ENCODE results near the gene AARS2. TPM values are rescaled to one million over a fixed set of nuclear protein-coding genes. Genes with fewer than 3 reads are reported as not detected.
A peak's percentile ranks its signal among the peaks of the same experiment; 100 is the strongest.

Gene AARS2
- total and polyA plus RNA-seq, 9 of the 15 experiments (the other 6 are each of a cell fraction or from before 2014, with no cell fraction given), result 0.97 to 34.0 (median 18.3) TPM

- TF ChIP-seq YY1 (IDR thresholded peaks at IDR 0.05; ENCODE audit: borderline replicate concordance in 1 of 3, control insufficient read depth in 1 of 3, extremely low read depth in 1 of 3, insufficient read depth in 3 of 3, insufficient read length in 1 of 3, insufficient replicate concordance in 2 of 3, low read depth in 1 of 3, low read length in 2 of 3), result peak; percentile 60 to 96 (median 93)
- TF ChIP-seq CBX2 (IDR thresholded peaks at IDR 0.05; ENCODE audit: insufficient read depth, low read length, poor library complexity, severe bottlenecking), result no peak
- no peak for TF ChIP-seq FUS (optimal IDR thresholded peaks at IDR 0.05; ENCODE audit: low read depth, low read length)
- peak; percentile 87 for TF ChIP-seq ZNF24 (IDR thresholded peaks at IDR 0.05)
- TF ChIP-seq TOE1 (IDR thresholded peaks at IDR 0.05; ENCODE audit: borderline replicate concordance), result peak; percentile 77; the same call in 1 of the 2 replicates
- TF ChIP-seq TOE1 (CRISPR knock-in tag; IDR thresholded peaks at IDR 0.05; ENCODE audit: borderline replicate concordance, low read depth), result no peak
- TF ChIP-seq MTA1 (IDR thresholded peaks at IDR 0.05; ENCODE audit: borderline replicate concordance), result peak; percentile 82; the same call in 1 of the 2 replicates
- peak; percentile 83 for TF ChIP-seq SMAD1 (IDR thresholded peaks at IDR 0.05; ENCODE audit: low read depth, low read length, partially characterized antibody)
- TF ChIP-seq ZNF75A (CRISPR knock-in tag; IDR thresholded peaks at IDR 0.05), result no peak
- TF ChIP-seq CSDE1 (IDR thresholded peaks at IDR 0.05), result peak in 1 of 2 experiments; percentile 66; a peak in 2 of 4 replicates
- peak; percentile 45 for TF ChIP-seq ARID1B (IDR thresholded peaks at IDR 0.05)
- TF ChIP-seq ETV5 (CRISPR knock-in tag; IDR thresholded peaks at IDR 0.05; ENCODE audit: low read depth), result peak; percentile 85
- no peak for TF ChIP-seq EZH2 (IDR thresholded peaks at IDR 0.05; ENCODE audit: borderline replicate concordance, low read depth, low read length)
- peak; percentile 91 for TF ChIP-seq SMARCA5 (IDR thresholded peaks at IDR 0.05)
- no peak for TF ChIP-seq FOXJ3 (CRISPR knock-in tag; IDR thresholded peaks at IDR 0.05)
- peak; percentile 91 for TF ChIP-seq TAF7 (tag; IDR thresholded peaks at IDR 0.05)
- no peak; the same call in 1 of the 2 replicates for TF ChIP-seq MIER1 (IDR thresholded peaks at IDR 0.05; ENCODE audit: low read depth)
- no peak; the same call in 1 of the 2 replicates for TF ChIP-seq GTF2F1 (IDR thresholded peaks at IDR 0.05; ENCODE audit: low read depth, low read length)
- TF ChIP-seq, protein P1, sequence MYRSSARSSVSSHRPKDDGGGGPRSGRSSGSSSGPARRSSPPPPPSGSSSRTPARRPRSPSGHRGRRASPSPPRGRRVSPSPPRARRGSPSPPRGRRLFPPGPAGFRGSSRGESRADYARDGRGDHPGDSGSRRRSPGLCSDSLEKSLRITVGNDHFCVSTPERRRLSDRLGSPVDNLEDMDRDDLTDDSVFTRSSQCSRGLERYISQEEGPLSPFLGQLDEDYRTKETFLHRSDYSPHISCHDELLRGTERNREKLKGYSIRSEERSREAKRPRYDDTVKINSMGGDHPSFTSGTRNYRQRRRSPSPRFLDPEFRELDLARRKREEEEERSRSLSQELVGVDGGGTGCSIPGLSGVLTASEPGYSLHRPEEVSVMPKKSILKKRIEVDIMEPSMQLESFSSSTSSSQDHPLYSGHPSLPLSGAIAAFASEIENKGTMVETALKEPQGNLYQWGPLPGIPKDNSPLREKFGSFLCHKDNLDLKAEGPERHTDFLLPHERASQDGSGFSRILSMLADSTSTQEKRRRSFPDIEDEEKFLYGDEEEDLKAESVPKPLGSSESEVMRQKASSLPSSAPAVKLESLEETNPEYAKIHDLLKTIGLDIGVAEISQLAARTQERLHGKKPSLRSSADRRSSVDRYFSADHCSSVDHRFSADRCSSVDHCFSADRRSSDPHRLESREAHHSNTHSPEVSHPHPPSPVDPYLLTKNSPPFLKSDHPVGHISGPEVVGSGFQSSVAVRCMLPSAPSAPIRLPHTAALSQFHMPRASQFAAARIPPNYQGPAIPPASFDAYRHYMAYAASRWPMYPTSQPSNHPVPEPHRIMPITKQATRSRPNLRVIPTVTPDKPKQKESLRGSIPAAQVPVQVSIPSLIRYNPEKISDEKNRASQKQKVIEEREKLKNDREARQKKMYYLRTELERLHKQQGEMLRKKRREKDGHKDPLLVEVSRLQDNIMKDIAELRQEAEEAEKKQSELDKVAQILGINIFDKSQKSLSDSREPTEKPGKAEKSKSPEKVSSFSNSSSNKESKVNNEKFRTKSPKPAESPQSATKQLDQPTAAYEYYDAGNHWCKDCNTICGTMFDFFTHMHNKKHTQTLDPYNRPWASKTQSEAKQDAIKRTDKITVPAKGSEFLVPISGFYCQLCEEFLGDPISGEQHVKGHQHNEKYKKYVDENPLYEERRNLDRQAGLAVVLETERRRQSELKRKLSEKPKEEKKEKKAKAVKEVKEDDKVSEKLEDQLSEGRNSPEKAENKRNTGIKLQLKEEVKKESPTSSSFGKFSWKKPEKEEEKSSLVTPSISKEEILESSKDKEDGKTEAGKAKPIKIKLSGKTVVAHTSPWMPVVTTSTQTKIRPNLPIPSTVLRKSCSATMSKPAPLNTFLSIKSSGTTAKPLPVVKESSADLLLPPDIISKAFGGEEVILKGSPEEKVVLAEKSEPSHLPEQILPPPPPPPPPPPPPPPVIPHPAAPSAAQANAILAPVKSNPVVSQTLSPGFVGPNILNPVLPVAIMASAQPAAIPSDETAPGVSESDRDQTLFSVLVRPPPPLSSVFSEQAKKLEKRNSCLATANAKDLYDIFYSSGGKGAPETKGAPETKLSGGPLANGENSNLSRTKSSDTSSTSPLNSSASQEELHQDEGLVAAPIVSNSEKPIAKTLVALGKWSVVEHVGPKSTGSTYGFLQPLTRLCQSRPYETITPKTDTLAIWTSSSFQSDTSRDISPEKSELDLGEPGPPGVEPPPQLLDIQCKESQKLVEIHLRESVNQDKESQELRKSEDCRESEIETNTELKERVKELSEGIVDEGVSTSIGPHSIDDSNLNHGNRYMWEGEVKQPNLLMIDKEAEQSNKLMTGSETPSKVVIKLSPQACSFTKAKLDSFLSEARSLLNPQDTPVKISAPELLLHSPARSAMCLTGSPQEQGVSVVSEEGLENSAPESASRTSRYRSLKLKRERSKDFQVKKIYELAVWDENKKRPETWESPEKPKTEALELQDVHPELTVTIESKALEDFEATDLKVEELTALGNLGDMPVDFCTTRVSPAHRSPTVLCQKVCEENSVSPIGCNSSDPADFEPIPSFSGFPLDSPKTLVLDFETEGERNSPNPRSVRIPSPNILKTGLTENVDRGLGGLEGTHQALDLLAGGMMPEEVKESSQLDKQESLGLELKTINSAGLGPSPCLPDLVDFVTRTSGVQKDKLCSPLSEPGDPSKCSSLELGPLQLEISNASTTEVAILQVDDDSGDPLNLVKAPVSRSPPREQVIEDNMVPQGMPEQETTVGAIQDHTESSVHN (IDR thresholded peaks at IDR 0.05; ENCODE audit: borderline replicate concordance in 1 of 2, low read depth in 1 of 2), result no peak
- TF ChIP-seq CTBP1 (IDR thresholded peaks at IDR 0.05; ENCODE audit: borderline replicate concordance), result peak; percentile 77; the same call in 1 of the 2 replicates
- peak; percentile 92 for TF ChIP-seq PML (IDR thresholded peaks at IDR 0.05; ENCODE audit: low read length)
Measured at GRCh38 chr6:44312901-44313788, at the start of gene AARS2 (continued).
